GM19395 (cell line): Measurements from ENCODE around the gene PBX2.

ENCODE experiments used
- ATAC-seq: cut with Tn5 transposase; IDR thresholded peaks from one replicate; pipeline ENCODE4 v1.9.1; 2021; ENCODE audit warnings: mild to moderate bottlenecking, moderate library complexity; ENCODE audit not compliant: unreplicated experiment

The PBX2 gene

DNA sequence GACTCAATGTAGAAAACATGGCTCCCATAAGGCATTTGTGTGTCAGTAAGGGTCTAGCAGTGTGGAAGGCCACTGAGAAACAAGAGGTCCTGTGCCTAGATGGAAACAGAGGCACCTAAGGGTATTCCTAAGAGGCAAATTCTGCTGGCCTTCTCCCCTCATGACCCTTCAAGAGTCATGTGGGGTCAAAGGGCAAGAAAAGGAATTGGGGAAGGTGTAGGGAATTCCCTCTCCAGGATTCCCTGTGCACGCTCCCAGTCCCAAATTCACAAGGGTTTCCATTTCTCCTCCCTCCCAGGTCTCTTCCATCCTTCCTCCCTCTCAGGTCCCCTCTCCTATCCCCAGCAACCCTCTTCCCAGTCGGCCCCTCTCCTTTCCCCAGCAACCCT is 14.7 kb downstream of the PBX2 start:
- ATAC-seq, result no peak

GRCh38 chr6:32174416-32174815 is 15.6 kb downstream of the PBX2 start:
- ATAC-seq, result no peak

DNA sequence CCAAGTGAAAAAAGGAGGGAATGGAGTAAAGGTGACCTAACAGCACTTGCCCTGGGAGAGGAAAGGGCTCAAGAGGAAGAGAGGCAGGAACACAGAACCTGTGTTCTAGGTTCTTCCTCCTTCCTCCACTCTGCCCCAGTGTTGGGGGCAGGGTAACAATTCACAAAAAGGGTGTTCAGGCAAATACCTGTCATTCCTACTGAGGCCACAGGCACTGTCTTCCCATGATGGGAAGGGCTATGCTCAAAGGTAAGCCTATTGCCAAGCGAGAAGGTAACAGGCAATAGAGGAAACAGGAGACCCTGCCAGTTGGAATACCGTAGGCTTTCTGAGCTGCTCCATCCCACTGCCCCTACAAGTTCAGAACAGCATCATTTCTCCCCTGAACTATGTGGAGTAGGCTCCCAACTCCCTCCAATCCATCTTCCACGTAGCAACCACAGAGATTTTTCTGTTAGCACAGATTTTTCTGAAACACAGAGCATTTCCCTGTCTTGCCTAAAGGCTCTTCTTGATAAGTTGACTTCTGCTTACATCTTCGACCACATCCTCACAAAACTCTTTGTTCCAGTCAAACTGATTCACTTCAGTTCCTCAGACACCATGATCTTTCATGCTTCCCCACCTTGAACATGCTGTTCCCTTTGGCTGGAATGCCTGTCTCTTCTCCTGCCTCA is 16.8 kb downstream of the PBX2 start:
- ATAC-seq, result no peak

- ATAC-seq, result no peak
These were observed 18.8 kb downstream of the PBX2 start for GRCh38 chr6:32171234-32171633.

DNA sequence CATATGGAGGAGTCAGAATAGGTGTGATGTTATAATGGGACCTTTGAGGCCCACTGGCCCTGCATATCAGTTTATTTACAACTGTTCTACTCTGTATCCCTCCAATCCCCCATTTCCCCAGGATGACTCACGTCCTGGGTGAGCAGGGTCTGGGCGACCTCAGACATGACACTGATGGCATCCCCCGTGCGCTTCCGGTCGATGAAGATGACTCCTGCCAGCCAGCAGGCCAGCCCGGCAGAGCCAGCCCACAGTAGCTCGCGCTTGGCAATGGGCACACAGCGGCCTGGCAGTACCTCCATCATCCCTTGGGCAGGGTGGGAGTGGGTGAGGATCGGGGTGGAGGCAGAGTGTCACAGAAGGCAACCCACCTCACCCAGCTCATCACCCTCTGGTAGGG is 19.7 kb downstream of the PBX2 start:
- no peak for ATAC-seq

GRCh38 chr6:32168807-32169591 is 21.0 kb downstream of the PBX2 start:
- ATAC-seq, result no peak

DNA sequence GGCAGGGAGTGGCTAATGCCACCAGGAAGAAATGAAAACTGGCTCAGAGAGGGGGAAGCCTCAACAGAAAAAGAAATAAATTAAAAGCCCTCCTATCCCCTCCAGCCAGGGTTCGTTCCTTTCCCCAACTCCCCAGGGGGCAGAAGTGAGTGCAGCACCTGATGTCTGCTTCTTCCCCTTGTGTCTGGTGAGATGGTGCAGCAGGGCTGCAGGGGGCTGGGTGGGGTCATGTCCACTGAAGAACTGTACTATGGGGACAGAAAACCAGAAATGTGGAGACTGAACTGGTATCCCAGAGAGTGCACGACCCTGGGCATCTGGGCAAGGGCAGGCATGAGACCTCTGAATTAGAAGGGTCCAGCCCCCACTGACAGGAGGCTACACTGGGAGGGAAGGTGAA is 21.7 kb downstream of the PBX2 start:
- no peak for ATAC-seq

DNA sequence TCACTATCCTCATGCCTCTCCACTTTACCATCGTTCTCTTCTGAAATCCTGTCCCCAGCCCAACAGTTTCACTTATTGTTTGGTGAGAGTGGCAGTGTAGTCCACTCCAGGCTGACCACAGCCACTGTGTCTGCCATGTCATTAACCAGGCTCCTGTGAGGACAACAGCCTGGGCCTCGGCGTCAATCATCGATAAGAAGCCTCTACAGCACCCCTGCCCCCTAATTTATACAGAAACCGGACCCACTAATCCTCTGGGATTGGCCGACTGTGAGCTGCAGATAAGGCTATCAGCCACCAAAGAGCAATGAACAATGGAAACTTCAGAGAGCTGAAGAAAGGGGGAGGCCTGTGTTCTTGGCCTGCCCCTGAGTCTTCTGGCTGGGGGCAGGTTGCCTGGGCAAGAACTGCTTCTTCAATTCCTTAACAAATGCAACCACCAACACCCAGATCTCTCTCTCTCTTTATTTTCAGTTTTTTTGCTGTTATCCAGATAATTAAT is 22.2 kb downstream of the PBX2 start:
- ATAC-seq, result no peak

GRCh38 chr6:32167154-32167760 is 22.7 kb downstream of the PBX2 start:
- ATAC-seq, result no peak

DNA sequence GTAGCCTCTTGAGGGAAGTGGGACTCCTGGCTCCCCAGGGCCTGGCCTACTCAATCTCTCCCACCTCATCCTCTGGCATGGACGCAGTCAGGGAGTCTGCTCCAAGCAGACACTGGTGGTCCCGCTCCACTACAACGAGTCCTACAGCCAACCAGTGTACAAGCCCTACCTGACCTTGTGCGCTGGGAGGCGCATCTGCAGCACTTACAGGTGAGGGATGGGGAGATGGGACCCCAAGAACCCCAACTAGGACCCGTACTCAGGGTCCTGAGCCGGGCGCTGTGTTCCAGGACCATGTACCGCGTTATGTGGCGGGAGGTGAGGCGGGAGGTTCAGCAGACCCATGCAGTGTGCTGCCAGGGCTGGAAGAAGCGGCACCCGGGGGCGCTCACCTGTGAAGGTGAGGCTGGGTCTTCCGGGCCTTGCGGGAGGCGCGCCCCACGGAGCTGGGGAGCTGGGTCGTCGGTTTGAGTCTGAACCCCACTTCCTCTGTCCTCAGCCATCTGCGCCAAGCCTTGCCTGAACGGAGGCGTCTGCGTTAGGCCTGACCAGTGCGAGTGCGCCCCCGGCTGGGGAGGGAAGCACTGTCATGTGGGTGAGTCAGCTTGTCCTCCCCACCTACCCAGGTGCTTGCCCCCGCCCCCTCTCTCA is 23.5 kb downstream of the PBX2 start:
- no peak for ATAC-seq

DNA sequence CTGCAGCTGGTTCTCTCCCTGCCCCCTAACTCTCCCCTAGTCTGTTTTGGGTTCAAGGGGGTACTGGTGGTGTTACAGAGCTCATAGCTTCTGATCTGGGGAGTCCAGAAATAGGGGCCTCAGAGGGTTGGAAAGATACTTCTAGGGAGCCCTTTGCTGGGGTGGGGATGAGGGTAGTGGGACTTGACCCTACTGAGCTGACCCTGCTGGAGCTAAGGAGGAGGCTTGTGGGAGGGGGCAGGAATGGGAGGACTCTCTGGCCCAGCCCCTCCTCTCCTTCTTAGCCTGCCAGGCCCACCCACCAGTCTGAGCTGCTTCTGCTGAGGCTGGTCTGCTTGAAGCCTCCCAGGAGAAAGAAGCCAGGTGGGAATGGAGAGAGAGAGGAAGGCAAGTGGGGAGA is 25.7 kb downstream of the PBX2 start, which contains the start of gene EGFL8:
EGFL8 (plus strand) TSS at position 301 of the 400 bp plus-strand sequence. CDS start 1,571 bp downstream, outside the sequence.
- ATAC-seq, result no peak

DNA sequence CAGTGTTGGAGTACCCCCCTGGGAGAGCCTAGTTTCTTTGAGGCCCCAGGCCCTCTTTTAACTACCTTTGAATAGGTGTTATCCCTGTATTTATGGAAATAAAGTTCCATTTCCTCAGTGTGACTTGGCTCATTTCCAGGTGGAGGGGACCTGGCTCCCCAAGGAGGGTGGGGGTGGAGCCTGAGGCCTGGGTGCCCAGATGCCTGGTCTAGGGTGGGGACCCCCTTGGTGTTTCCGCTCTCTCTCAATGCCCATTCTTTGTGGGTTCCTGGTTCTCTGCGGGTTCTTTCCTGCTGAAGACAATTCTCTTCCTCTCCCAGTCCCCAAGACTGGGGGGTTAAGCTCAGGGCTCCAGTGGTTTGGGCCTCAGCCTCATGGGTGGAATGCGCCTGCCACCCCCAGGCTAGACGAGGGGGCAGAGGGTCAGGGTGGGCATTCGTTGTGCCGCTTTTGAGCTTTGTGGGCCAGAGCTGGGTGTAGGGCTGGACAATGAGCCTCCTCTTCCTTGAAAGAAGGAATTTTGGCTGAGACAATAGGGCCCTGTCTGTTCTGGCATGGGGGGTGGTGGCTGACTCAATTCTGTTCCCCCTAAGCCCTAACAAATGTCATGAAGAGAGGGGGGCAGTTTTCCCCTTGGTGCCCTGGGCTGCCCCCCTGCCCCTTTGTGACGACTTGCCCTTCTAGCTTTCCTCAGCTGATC is 26.3 kb downstream of the PBX2 start:
- no peak for ATAC-seq

- ATAC-seq, result no peak
These were observed 31.9 kb downstream of the PBX2 start for GRCh38 chr6:32158052-32158451.

DNA sequence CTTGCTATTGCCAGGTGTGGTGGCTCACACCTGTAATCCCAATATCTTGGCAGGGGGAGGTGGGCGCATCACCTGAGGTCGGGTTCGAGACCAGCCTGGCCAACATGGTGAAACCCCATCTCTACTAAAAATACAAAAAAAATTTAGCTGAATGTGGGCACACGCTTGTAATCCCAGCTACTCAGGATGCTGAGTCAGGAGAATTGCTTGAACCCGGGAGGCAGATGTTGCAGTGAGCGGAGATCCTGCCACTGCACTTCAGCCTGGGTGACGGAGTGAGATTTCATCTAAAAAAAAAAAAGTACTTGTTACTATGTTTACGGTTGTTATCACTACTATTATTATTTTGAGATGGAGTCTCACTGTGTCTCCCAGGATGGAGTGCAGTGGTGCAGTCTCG is 33.1 kb downstream of the PBX2 start:
- no peak for ATAC-seq

DNA sequence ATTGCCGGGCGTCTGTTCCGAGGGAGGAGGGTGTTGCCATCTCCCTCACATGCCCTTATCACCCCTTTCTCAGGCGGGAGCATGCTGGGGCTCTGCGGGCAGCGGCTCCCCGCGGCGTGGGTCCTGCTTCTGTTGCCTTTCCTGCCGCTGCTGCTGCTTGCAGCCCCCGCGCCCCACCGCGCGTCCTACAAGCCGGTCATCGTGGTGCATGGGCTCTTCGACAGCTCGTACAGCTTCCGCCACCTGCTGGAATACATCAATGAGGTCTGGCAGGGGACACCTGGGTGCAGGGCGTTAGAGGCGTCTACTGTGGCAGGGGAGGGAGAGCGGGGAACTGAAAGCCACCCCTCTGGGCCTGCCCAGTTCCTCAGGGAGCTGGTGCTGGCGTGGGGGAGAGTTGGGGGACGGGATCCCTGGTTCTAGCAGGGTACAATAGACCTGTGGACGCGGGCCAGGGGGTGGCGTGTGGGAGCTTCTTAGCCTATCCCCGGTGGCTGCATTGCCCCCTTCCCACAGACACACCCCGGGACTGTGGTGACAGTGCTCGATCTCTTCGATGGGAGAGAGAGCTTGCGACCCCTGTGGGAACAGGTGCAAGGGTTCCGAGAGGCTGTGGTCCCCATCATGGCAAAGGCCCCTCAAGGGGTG is 35.4 kb downstream of the PBX2 start:
- no peak for ATAC-seq

- ATAC-seq, result no peak
These were observed 36.2 kb downstream of the PBX2 start, which contains the start of gene PPT2 for GRCh38 chr6:32153564-32154513. Gene PPT2, plus strand, starts transcription at chr6:32154141. Its CDS starts 454 bp downstream, at chr6:32154595.

DNA sequence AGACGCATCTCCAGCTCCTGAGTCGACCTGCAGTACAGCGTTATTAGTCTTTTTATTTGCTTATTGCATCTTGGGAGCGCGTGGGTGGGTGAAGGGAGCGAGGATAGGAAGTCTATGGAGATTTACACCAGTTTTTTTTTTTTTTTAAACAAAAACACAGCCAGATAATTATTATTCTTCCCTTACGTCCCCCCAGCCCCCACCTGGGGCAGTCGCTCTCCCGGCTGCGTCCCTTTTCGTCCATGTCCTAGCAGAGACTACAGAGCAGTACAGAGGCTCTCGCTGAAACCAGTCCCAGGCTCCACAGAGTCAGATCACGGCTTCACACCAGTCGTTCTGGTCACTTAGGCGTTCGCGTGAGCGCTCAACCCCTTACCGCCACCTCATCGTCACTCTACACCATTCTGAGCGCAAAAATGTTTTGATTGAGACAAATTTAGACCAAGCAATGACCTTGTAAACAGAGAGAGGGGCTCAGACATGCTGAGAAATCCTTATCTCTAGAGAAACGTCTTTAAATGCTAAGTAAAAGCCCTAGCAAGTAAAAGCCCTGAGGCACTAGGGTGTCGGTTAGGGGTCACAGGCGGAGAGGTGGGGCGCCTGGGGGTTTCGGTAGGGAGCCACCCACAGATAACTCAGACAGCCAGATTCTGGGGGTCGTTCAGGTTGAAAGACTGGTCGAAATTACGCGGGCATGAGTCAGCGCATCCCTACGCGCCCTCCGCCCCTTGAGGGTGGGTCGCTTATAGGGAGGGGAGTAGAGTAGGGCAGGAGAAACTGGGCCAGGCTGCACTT is 37.0 kb downstream of the PBX2 start:
- no peak for ATAC-seq
